C4-2B (cell line): ENCODE data around the gene ANXA6.

Experiments used
- ZFX ChIP-seq: fragments of 450-650 bp; IDR thresholded peaks from 2 replicates; pipeline ENCODE4 v1.6.1; 2017
- TF ChIP-seq, protein P1 (sequence below): fragments of 450-650 bp; conservative IDR thresholded peaks from 2 replicates; pipeline ENCODE4 v1.5.1; 2017; ENCODE audit warnings: mild to moderate bottlenecking

DNA sequence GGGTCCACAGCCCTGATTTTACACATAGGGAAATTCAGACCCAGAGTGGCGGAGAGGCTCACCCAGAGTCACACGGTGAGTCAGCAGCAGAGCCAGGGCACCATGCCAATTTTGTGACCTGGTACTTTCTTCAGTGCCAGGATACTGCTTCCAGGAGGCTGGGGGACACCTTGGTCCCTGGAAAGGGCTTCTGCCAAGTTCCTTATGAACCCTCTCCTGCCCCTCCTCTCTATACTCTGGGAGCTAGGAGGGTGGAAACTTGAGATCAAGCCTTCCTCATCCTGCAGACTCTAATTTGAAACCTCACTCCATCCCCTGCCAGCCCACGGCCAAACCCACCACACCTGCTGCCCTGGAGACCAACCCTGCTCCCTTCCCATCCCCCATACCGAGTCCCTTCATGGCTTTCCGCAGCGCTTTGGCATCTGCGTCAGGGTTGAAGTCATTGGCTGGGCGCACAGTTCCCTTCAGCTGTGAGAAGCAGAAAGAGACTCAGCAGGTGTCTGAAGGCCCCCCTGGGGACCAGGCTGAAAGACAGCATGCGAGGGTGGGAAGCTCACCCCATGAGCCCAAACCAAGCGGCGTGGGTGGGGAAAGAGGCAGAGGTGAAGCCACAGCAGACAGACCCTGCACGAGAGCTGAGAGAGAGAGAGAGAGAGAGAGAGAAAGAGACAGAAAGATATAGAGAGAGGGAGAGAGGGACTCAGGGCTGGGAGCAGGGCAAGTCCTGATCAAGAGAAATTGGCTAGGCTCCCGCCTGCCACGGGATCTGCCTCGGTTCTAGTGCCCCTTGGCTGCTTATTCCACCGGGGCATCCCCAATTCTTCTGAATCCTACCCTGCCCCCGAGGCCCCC, 33.5 kb downstream of the ANXA6 start:
- TF ChIP-seq, protein P1, sequence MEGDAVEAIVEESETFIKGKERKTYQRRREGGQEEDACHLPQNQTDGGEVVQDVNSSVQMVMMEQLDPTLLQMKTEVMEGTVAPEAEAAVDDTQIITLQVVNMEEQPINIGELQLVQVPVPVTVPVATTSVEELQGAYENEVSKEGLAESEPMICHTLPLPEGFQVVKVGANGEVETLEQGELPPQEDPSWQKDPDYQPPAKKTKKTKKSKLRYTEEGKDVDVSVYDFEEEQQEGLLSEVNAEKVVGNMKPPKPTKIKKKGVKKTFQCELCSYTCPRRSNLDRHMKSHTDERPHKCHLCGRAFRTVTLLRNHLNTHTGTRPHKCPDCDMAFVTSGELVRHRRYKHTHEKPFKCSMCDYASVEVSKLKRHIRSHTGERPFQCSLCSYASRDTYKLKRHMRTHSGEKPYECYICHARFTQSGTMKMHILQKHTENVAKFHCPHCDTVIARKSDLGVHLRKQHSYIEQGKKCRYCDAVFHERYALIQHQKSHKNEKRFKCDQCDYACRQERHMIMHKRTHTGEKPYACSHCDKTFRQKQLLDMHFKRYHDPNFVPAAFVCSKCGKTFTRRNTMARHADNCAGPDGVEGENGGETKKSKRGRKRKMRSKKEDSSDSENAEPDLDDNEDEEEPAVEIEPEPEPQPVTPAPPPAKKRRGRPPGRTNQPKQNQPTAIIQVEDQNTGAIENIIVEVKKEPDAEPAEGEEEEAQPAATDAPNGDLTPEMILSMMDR, result no peak
- no peak for TF ChIP-seq ZFX
